ENCODE measurements around the gene SYT6.

The SYT6 gene

DNA sequence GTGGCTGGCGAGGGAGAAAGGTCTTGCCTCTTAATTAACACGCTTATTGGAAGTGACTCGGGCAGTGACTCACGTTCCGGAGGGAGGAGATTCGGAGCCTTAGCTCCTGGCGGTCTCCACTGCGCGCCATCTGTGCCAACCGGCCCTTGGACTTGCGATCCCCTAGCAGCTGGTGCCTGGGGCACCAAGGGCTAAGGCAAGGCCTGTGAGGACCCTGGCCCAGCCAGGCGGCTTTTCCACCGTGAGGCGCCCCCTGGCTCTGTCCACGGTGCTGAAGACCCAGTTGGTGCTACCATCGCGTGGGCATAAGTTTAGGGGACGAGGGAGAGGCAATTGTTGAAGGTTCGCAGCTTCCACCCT, 1.3 kb upstream of the SYT6 start:
- no peak for DNase-seq (ENCODE audit: low read depth, low spot score)

DNA sequence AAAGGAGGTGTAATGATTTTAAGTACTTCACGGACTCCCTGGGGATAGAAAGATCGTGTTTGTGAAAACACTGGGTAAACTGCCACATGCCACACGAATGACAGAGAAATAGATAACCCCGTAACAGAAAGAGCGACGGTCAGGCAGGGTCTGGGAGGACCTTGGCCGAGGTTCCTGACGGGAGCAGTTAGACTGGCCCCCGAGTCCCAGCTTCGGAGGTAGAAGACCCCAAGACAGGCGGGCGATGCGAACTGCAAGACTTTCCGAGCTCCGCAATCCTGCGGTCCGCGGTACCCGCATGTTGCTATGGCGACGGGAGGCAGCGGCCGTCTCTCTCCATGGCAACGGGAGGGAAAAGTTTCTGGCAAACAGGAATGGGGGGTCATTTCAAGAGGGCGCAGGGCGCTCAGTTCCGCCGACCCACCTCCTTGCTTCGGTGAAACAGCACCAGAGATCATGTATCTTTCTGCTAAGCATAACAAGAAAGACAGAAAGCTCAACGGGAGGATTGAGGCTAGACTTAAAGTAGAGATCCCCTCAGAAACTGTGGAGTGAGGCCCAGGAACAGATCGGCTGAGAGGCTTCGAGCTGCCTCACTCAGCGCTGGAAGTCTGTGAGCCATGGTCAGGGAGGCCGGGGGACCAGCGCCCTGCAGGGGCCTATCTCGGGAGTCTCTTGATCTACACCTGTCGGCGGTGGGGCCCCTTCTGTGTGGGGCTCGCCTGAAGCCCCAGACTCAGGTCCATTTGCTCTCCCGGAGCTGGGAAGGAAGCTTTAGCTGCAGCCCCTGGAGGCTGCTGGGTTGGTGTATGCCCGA, 685 bp upstream of the SYT6 start:
- no peak for DNase-seq (ENCODE audit: low read depth, low spot score)

DNA sequence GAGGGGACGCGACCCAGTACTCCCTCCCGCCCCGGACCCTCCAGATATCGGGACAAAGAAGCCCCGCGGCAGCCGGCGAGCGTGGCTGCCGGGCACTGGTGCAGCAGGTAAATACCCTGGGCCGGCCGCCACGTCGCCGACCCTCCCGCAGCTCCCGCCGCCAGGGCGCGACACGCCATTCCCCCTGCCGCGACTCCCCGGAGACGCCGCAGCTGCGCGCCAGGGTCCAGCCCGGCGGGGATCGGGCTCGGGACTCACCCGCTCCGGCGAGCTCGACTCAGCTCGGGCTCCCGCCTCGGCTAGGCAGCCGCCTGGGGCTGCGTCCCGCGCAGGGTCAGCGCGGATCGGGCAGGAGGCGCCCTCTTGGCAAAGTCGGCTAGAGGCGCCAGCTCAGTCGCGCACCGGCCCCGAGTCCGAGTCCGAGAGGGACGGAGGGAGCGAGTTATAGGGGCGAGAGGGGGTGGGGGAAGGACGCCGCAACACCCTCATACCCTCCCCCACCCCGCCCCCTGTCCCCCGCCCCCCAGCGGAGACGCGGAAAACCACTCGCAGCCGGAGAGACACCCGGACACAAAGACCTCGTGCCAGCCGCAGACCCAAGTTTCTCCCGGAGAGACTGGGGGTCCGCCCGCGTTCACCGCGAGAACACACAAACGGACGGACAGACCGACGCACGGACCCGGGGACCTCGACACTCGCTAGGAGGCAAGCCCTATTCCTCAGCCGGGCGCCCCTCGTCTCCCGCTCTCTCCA, 985 bp downstream of the SYT6 start:
- DNase-seq (ENCODE audit: low read depth, low spot score), result no peak

DNA sequence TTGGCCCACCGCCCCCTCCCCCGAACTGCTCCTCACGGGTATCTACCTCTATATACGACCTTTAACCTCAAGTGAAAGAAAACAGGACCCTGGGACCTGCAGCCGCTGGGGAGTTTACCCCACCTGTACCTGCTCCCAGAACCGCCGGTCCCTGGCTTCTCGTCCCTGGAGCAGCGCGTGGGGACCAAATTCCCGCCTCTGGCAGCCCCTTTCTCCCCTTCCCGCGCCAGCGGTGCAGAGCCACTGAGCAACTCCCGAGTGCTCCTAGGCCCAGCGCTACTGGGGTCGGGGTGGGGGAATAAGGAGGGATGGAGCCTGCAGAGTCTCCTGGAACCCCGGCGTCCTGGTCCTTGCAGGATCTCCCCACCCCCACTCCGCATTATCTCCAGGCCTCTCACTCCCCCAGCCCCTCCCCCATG, 1.6 kb downstream of the SYT6 start:
- DNase-seq (ENCODE audit: low read depth, low spot score), result no peak

DNA sequence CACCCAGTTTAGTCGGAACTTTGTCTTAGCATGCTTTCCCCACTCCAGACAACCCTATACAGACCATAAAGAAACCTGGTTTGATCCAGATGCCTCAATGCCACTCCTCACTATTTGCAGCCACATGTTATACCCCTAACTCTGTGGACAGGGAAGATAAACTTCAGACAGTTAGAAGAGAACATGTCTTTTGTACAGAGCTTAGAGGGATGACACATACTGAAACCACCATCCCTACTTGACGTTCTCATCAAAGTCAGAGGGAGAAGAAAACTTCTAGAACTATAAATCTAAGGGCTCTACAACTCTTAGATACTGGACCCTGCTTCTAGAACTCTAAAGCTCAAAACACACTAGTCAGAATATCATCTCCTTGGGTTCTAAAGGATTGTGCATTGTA, 3.7 kb downstream of the SYT6 start:
- no peak for DNase-seq (ENCODE audit: low read depth, low spot score)

DNA sequence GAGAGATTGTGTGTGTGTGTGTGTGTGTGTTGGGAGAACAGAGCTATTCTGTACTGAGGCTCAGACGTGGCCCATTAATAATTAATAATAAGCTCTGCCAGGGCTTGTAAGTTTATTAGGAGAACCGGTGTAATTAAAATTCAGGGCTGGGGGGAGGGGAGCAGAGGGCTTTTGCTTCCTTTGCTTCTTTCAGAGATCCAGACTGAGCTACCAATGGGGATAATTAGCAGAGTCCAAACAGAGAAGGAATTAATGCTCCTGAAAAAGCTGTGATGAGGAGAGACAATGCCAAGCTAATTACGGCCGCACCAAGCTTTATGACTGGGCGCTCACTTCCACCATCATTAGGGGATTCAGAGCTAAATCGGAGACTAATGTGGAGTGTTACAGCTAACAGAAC, 4.5 kb downstream of the SYT6 start:
- no peak for DNase-seq (ENCODE audit: low read depth, low spot score)

DNA sequence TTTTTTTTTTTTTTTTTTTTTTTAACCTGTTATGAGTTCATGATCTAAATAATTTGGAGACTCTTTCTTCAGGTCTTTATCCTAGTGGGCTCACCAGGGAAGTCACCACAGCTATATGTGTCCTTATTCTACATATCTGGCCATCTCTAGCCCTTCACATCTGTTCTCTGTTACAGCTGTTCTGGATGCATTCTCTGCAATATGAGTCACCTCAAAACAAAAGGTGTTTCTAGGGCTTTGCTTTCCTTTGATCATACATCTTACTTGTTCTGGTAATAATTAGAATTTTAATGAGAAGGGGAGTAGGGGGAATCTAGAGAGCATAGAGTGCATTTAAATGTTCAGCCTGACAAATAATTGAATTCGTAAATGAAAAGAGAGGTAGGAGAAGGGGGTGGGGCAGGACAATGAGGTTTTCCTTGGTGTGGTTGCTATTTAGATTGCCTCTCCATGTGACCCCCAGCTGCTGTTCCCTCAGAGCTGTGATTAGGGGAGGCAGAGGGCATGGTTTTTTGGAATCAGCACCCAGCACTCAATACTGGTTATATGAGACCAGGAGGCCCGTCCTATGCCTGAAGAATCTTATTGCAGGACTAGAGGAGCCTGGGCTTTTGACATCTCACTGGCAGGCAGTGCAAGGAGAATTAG, 8.0 kb downstream of the SYT6 start:
- no peak for DNase-seq (ENCODE audit: low read depth, low spot score)

GRCh38 chr1:114144016-114144415, 9.7 kb downstream of the SYT6 start:
- DNase-seq (ENCODE audit: low read depth, low spot score), result no peak

GRCh38 chr1:114139540-114139939, 14.1 kb downstream of the SYT6 start:
- no peak for DNase-seq (ENCODE audit: low read depth, low spot score)

- no peak for DNase-seq (ENCODE audit: low read depth, low spot score)
Measured at GRCh38 chr1:114137497-114137896, 16.2 kb downstream of the SYT6 start.

DNA sequence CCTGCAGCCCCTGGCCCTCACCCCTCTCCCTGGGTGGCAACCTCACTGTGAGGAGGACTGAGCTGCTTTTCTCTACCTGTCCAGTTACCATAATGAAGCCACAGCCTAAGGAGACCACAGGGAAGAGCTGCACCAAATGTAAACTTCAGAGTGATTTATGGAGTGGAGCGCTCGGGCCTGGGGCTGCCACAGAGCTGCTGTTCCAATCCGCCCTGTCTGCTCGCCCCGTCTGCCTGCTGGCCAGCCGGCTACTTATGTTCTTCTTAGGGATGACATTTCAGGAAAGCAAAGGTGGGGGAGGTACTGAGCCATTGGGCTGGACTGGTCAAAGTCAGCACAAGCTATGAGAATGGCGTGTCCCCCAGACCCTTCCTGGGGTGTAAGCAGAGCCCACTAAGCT, 17.9 kb downstream of the SYT6 start:
- no peak for DNase-seq (ENCODE audit: low read depth, low spot score)

- DNase-seq (ENCODE audit: low read depth, low spot score), result no peak
Measured at GRCh38 chr1:114134518-114134917, 19.2 kb downstream of the SYT6 start.

DNA sequence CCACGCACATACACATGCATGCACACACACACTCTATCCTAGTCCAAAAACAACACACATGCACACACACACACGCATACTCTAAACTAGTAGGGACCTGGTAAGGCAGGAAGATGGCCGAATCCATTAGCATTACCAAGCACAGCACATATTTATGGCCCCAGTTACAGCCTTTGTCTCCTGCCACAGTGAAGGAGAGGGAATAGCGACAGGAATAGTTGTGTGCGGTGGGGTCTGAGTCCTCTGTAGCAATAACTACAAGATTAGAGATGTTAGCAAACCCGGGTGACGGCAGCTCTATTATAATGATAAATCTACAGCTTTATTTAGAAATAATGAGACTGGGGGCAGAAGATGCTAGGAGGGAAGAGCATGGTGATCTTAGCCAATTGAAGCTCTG, 20.5 kb downstream of the SYT6 start:
- no peak for DNase-seq (ENCODE audit: low read depth, low spot score)

DNA sequence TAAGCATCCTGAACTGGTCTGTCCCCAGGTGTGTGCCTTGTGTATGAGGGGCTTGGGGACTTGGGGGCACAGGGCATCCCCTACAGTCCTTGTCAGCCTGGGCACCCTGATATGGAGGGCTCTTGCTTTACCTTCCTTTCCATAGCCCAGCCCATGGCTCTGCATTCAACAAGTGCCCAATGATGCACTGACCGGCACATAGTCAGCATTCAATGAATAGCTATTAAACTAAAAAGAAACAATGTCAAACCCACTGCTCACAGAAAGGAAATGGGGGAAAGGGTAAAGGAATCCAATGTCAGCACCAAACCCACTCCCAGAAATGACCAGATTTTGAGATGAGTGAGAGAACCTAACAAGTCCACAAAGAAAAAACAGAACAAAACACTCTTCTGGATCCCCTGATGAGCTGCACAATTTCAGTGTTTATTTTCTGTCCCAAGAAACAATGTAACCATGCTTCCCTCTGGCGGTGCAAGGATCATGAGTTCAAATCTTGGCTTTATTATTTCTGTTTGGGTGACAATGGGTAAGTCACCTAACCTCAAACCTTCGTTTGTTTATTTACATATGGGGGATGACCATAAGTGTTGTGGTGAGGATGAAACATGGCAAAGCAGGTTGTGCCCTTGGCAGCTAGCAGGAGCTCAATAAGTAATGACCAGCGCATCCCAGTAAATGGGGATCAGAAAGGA, 22.0 kb downstream of the SYT6 start:
- DNase-seq (ENCODE audit: low read depth, low spot score), result no peak

DNA sequence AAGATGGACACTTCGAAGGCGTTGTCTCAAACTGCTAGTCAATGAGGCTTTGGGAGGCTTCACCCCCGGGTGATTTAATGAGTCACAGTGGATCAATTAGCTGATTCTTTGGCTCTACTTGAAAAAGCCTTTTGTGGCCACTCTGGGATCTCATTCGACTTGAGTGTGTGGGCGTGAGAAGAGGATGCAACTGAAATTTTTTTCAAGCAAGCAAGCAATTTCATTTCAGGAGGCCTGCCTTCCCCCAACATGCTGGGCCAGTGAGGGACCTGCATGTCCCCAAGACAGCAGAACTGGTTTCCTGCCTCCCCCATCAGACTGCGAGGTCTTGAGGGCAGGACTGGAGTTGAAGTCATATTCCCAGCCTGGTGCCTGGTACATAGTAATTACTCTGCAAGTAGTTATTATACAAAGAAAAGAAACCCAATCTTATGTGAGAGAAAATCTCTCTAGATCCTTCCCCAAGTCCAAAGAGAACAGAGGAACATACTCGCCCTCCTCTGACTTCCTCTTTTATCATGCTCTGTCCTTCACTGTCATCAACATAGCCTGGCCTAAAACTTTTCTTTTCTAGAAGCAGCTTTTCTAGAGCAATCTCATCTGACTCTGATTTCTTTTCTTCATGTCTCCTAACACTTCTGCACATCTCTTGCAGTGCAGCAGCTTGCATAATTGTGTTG, 22.7 kb downstream of the SYT6 start:
- DNase-seq (ENCODE audit: low read depth, low spot score), result no peak

- DNase-seq (ENCODE audit: low read depth, low spot score), result no peak
Measured at GRCh38 chr1:114130213-114130612, 23.5 kb downstream of the SYT6 start.

DNA sequence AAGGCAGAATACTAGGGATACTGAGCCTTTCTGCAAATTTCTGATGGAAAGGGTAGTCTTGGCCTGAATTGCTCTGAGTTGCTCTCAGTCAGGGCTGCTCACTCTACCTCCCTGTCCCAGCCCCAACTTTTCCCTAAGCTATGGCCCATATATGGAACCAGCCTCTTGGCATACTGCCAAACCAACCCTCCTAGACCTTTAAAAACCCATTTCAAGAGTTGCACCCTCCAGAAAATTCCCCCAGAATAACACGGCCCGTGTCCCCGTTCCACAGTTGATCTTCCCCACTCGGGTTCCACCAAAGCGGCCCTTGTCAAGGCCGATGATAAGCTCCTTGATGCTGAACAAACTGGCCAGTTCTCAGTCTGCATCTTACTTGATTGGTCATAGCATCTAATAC, 25.4 kb downstream of the SYT6 start:
- DNase-seq (ENCODE audit: low read depth, low spot score), result no peak

- no peak for DNase-seq (ENCODE audit: low read depth, low spot score)
Measured at GRCh38 chr1:114126261-114127095, 27.2 kb downstream of the SYT6 start.

- no peak for DNase-seq (ENCODE audit: low read depth, low spot score)
Measured at GRCh38 chr1:114124644-114125043, 29.0 kb downstream of the SYT6 start.

DNA sequence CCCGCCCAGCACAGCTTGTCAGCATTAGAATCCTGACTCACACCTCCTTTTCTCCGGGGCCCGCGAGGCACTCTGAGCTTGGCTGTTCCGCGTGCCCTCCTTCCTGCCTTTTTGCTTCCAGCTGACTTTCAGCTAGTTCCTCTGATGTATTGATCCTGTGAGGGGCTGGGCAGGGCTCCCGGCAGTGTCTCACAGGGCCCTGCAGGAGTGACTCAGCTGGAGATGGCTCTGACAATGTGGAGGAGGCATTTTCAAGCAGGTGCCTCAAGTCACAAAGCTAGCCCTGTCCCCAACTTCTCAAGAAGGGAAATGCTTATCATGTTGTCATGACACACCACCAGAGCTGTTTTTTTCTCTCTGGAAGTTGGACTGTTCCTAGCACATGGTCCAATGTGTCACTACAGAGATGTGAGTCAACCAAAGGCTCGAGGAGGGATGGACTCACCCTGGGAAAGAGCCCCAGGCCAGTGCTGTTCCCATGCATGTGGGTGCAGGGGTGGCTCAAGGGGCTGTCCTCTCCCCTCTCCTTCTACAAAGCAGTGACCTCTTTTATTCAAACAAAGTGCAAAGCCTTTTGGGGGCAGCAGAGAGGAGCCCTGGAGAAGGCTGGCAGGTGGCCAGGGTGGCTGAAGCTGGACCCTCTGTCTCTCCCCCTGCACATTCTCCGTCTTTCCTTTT, 30.6 kb downstream of the SYT6 start:
- DNase-seq (ENCODE audit: low read depth, low spot score), result no peak
